Measurements from ENCODE around the gene CDH23. TPM values are rescaled to one million over a fixed set of nuclear protein-coding genes. Genes with fewer than 3 reads are reported as not detected.

The CDH23 gene
- total RNA-seq, 4 donors from 2014 or later, result 0.57 to 5.9 (median 1.0) TPM

DNA sequence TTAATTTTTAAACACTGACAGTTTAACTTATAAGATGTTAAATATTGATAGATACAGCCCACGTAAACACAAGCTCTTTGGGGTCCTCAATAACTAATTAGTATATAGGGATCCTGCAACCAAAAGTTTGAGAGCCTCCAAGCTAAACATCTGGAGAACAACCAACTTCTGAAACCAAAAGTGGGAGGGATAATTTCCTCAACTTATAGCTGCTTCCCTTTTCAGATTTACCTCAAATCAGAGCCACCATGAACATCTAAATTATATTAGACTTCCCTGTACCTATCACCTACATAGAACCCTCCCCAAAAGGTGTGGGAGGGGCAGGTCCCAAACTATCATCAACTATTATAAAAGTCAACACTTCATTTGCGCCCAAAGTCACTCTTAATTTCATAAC is 445.7 kb downstream of the CDH23 start:
- Histone ChIP-seq H3K36me3 (peaks cover 0 to 8% (median 0%) of the 10 kb centered on the region in 3 donors), H3K4me1 (peaks cover 23 to 100% (median 71%) of the 10 kb centered on the region in 3 donors), H3K27ac (no peak overlapping the region), H3K9me3 (no peaks in the 10 kb centered on the region), H3K27me3 (no peaks in the 10 kb centered on the region), H3K4me3 (no peak overlapping the region)
- DNase-seq, result no peak
- TF ChIP-seq CTCF (IDR thresholded peaks at IDR 0.05), result no peak
- TF ChIP-seq POLR2A (IDR thresholded peaks at IDR 0.05), result no peak
- intact Hi-C loops (cut with DNase I), result no loop called here
- WGBS, 2 donors, result 50 to 58% methylated on average over 2 of the region's 2 CpGs

DNA sequence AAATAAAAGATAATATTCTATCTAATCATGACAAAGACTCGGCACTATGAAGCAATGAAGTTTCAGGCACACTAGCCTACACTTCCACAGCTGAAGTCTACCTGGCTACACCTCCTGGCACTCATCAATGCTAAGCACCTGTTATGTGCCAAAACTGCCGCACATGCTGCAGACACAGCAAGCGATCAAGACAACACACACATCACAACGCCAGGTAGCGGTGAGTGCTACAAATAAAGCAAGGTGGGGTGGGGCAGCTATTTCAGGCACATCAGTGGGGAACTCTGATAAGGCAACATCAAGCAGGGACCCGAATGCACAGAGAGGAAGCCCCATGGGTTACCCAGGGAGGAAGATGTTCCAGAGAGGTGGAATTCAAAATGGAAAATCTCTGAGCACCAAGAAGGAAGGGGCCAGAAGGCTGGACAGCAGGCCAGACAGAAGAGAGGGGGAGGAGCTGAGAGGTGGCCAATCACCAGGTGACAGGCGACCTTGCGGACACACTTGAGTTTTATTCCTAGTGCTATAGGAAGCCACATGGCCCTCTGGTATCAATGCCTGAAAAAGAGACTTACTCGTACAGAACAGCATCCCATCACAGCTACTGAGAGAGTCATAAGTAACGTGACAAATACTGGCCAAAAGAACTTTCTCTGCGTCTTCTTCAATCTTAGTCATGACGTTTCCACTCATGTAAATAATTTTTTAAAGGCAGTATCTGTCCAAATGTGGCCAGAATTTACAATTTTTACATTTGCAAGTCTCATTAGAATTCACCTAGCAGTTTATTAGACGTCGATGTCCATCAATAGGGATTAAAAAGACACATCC is 446.4 kb downstream of the CDH23 start:
- TF ChIP-seq POLR2A (IDR thresholded peaks at IDR 0.05) (no peak), CTCF (IDR thresholded peaks at IDR 0.05) (no peak)
- WGBS, 2 donors, result 63 to 71% methylated on average over 10 to 11 of the region's 14 CpGs
- peaks cover 21 to 100% (median 71%) of the 10 kb centered on the region in 3 donors for H3K4me1 ChIP-seq
- H3K27me3 ChIP-seq, result no peaks in the 10 kb centered on the region
- no peaks in the 10 kb centered on the region for H3K9me3 ChIP-seq
- H3K27ac ChIP-seq, result no peak overlapping the region
- DNase-seq, result no peak
- intact Hi-C loops (cut with DNase I), result no loop called here
- H3K36me3 ChIP-seq, result peaks cover 0 to 3% (median 0%) of the 10 kb centered on the region in 3 donors
- H3K4me3 ChIP-seq, result no peak overlapping the region

- Histone ChIP-seq H3K9me3 (no peaks in the 10 kb centered on the region), H3K36me3 (no peaks in the 10 kb centered on the region), H3K4me1 (peaks cover 15 to 100% (median 73%) of the 10 kb centered on the region in 3 donors), H3K27ac (no peak overlapping the region), H3K4me3 (no peak overlapping the region), H3K27me3 (no peaks in the 10 kb centered on the region)
- DNase-seq, result no peak
- TF ChIP-seq CTCF (IDR thresholded peaks at IDR 0.05) (no peak), POLR2A (IDR thresholded peaks at IDR 0.05) (no peak)
- intact Hi-C loops (cut with DNase I), result no loop called here
- WGBS, 2 donors, result 34 to 44% methylated on average over 2 of the region's 2 CpGs
Observed at GRCh38 chr10:71844084-71844483, 447.4 kb downstream of the CDH23 start.

GRCh38 chr10:71844695-71845094 is 448.0 kb downstream of the CDH23 start:
- H3K4me1 ChIP-seq, result peaks cover 15 to 100% (median 75%) of the 10 kb centered on the region in 3 donors

More at GRCh38 chr10:71844695-71845094, 448.0 kb downstream of the CDH23 start:
- H3K36me3 ChIP-seq, result no peaks in the 10 kb centered on the region
- DNase-seq, result no peak
- H3K4me3 ChIP-seq, result no peak overlapping the region
- intact Hi-C loops (cut with DNase I), result no loop called here
- H3K27ac ChIP-seq, result peak overlapping the region in 2 of 4 donors; percentile 69 to 77
- H3K27me3 ChIP-seq, result no peaks in the 10 kb centered on the region
- H3K9me3 ChIP-seq, result no peaks in the 10 kb centered on the region
- 51 to 74% methylated on average over 2 of the region's 2 CpGs for WGBS, 2 donors
- TF ChIP-seq POLR2A (IDR thresholded peaks at IDR 0.05) (no peak), CTCF (IDR thresholded peaks at IDR 0.05) (no peak)
